NCI-H146 treated with DMSO at 0.1 percent for 48 hours (cell line): ENCODE results near the gene HDAC7.

Experiments used
- DNase-seq: peaks from one replicate; lab custom pipeline; 2025; ENCODE audit not compliant: unreplicated experiment; lab: John Stamatoyannopoulos, UW

HDAC7 gene

GRCh38 chr12:47819896-47820630, at the start of gene HDAC7:
Gene HDAC7 (minus strand): TSS chr12:47819903. CDS start chr12:47819785, 118 bp downstream.
- DNase-seq = peak; percentile 63

GRCh38 chr12:47868552-47869031, 48.9 kb upstream of the HDAC7 start:
- DNase-seq = no peak

DNA sequence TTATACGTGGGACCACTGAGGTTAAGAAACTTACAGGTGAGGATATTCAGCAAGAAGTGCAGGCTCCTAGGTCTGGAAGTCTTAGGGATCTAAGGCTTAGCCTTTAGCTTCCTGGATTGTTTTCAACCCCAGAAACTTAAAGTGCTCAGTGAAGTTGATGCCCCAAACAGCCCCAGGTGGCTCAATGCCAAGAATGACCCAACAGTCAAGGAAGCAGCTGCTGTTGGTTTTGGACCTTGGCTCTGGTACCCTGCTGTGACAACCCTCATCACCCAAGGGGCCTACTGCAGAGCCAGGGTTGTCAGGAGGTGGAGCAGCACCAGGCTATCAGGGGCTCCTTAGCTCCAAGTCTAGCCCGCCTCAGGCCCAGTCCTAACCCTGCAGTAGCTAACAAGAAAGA, 48.3 kb upstream of the HDAC7 start:
- no peak for DNase-seq

DNA sequence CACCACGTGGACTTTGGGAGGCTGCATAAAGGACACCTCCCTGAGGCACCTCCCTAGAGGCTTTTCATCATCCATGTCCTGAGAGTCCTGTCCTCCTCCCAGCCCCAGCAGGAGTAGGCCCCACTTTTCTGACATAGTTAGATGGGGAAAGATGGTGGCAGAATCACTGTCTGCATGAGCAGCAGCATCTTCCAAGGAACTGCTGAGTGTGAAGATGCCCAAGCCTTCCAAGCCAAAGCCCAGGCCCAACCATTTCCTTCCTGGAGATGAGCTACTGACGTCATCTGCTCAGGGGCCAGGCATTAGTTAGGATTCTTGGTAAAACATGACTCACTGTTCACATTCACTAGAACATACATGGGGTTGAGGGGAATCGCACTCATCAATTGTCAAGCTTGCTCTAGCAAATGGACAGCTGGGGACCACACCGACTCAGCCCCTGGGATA, 47.8 kb upstream of the HDAC7 start:
- no peak for DNase-seq

- DNase-seq = no peak
Observed at GRCh38 chr12:47864646-47865235, 45.0 kb upstream of the HDAC7 start.

GRCh38 chr12:47863985-47864384, 44.3 kb upstream of the HDAC7 start:
- no peak for DNase-seq

- no peak for DNase-seq
Observed at GRCh38 chr12:47863467-47863866, 43.8 kb upstream of the HDAC7 start.

DNA sequence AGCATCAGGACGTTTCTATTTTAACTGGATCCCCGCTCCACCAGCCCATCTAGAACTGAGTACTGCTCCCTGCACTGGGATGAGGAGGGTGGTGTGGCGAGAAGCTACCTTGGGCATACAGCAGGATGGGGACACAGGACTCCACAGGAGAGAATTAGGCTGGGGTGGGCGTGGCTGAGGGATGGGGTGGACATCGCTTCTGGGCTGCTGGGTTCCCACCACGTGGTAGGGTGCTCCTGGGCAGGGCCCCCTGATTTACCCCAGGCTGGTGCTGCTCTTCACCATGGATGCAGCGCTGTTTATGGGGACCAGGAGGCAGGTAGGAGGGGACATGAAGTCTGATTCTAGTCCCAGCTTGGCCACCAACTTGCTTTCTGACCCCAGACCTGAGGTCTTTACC, 43.2 kb upstream of the HDAC7 start:
- DNase-seq = no peak

GRCh38 chr12:47862167-47862750, 42.6 kb upstream of the HDAC7 start:
- no peak for DNase-seq

GRCh38 chr12:47860873-47861272, 41.2 kb upstream of the HDAC7 start:
- no peak for DNase-seq

- DNase-seq = no peak
Observed at GRCh38 chr12:47860279-47860841, 40.7 kb upstream of the HDAC7 start.

GRCh38 chr12:47858511-47859266, 39.0 kb upstream of the HDAC7 start:
- peak; percentile 31 for DNase-seq

GRCh38 chr12:47856721-47857575, 37.2 kb upstream of the HDAC7 start:
- DNase-seq = no peak

DNA sequence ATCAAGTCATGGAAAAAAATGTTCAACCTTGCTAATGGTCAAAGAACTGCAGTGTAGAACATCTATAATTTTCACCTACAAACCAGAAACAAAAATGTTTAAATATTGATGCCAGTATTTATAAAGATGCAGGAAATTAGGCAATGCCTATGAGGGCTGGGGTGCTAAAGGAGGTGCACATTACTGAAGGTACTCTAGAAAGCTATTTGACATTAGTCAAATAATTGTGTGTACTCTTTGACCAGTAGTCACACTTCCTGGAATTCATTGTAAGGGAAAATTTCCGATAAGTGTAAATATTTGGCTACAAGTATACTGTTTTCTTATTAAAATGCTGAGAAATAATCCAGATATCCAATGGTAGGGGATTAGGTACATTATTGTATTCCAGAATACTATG, 36.4 kb upstream of the HDAC7 start:
- DNase-seq = no peak

DNA sequence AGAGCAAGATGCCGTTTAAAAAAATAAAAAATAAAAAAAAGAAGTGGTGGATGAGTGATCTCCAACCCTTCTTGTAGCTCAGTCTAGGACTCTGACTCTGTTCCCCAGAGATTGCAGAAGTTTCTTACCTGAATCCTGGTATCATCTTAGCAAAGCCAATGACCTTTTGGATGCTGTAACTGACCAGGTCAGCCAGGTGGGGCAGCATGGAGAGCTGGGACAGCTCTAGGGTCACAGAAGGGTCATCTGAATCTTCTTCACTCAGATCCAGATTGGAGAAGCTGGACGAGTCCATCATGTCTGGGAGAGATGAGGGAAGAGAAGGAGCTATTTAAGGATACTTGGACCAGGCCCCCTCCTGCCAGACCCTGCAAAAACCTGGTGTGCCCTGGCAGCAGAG, 35.8 kb upstream of the HDAC7 start:
- DNase-seq = no peak

DNA sequence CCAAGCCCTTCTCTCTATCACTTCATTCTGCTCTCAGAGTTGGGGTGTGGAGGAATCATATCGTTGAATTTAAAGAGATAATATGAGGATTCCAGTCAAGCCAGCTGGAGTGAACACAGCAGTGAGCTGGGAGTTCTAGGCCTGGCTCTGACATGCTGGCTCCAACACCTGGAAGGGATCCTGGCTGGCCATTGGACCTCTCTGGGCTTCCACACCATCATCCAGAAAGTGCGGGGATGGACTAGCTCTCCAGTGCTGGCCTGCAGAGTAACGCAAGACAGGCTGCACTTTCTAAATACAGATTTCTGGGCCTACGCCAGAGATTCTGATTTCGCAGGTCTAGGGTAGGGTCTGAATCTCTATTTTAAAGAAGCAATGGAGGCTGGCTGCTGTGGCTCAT, 34.8 kb upstream of the HDAC7 start:
- no peak for DNase-seq

GRCh38 chr12:47852096-47852571, 32.4 kb upstream of the HDAC7 start:
- DNase-seq = no peak

DNA sequence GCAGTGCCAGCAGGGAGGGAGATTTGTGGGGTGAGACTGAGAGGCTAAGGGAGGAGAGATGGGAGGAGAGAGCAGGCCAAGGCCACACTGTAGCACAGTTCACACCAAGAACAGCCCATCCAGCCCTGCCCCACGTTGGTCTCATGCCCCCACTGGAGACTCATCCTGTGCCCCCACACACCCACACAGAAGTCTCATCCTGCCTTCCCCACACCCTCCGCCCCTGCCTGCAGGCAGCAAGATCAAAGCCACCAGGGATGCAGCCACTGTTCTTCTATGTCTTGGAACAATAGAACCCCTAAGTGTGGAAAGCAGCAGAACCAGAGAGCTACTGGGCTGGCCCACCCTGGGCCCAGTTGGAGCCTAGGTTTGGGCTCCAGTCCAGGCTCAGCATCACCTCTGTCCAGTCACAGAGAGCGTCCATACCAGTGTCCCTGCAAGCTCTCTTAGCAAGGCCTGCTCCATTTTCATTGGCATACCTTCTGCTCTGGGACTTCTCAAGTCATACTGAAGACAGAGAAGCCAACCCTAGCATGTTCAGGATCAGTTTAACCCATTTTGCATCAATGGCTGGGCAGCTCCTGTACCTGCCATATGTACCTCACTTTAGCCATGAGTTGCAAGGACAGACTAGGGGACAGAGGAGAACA, 31.7 kb upstream of the HDAC7 start:
- DNase-seq = no peak
